GM18520 (cell line): Measurements from ENCODE around the gene TMEM39B.
"Not testable (repeated sequence)": the region's sequence is repeated elsewhere in the genome, so short reads cannot be mapped to it uniquely, and the experiment has no call there.

ENCODE experiments used
- ATAC-seq: cut with Tn5 transposase; IDR thresholded peaks from one replicate; pipeline ENCODE4 v1.9.1; 2021; ENCODE audit not compliant: unreplicated experiment

Gene TMEM39B

DNA sequence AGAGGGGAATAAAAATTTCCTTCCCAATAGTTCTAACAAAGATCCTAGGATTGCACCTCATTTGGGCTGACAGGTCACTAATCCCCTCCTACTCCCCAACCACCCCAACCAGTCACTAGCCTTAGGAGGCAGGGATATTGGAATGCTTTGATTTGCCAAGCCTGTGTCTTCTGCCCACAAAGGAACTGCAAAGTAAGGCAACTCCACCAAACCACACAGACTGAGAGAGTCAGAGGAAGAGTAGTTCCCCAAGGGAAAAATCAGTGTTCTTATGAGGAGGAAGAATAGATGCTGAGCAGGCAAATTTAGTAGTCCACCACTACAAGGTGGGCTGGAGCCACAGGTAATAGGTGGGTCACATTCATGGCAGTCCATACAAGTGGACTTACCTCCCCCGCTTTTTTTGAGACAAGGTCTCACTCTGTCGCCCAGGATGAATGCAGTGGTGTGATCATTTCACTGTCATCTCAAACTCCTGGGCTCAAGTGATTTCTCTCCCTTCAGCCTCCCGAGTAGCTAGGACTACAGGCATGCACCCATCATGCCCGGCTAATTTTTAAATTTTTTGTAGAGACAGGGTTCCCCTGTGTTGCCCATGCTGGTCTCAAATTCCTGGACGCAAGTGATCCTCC lies 3.7 kb upstream of the TMEM39B start:
- ATAC-seq = no peak

DNA sequence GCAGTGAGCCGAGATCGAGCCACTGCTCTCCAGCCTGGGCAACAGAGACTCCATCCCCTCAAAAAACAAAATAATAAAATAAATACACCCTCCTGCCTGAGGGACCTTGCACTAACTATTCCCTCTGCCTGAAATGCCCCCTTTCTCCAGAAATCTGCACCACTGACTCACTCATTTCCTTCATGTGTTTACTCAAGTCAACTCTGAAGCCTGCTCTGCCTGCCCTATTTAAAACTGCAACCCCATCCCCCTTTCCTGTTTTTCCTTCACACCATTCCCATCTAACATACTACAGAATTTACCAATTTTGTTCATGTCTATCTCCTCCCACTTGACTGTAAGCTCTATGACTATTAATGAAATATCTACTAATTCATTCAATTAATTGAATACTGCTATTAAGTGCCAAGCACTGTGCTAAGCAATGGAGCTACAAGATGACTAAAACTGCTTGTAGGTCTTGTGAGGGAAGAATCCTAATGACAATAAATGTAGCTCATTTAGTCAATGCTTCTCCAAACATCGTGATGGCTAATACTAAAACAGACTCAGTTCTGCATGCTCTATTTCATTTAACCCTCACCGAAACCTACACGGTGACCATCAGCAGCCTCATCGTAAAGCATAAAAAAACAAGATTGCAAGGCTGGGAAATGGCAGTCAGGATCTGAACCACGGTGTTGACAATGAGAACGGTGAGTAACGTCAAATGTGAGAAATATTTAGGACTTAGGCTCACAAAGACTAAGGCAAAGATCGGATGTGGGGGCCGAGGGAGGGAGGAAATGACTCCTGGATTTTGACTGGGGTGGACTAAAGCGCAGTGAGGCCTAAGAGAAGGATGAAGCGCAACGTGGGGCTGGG lies 749 bp upstream of the TMEM39B start:
- no peak for ATAC-seq

DNA sequence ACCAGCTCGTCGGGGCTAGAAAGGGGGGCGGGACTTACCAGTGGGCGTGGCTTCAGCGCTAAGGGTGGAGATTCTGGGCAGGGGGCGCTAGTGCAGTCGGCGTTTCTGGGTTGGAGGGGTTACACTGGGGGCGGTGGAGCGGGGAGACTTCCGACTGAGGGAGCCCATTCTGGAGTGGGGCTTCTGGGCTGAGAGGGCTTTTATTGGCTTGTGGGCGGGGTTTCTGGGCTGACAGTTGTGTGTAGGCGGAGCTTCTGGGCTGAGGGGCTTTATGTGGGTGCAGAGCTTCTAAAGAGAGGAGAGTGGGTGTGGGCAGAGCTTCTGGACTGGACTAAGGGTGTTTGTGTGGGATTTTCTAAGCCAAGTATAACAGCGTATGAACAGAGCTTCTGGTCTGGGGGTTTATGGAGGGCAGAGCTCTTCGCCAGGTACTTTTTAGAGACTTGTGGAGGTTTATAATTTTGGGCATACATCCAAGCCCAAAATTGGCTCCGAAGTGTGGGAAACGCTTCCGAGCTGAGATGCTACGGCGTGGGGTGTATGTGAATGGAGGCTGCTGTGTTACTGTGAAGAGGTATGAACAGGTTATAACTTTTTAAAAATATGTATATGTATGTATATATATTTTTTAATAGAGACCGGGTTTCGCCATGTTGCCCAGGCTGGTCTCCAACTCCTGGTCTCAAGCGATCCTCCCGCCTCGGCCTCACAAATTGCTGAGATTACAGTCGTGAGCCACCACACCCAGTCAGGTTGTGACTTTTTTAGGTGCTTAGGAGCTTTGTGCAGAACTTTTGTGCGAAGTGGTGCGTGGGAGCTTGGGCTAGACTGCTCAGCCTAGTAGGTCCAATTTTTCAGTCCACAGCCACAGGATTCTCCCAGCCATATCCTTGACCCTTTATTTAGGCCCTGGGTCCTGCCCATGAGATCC lies 825 bp downstream of the TMEM39B start:
- ATAC-seq = no peak

DNA sequence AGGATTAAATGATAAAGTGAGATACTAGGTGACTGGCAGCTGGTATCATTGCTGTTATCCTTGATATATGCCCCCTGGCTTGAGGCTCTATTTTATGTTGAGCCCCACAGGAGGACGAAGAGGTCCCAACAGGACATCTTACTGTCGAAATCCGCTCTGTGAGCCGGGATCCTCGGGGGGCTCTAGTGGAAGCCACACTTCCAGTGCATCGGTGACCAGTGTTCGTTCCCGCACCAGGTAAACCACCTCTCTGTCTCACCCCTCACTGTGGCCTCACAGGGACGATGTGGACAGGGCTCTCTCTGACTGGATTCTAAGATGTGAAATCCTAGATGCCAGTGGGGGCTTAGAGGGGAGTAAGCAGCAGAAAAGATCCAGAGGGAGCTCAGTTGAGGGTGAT lies 2.1 kb downstream of the TMEM39B start:
- no peak for ATAC-seq

DNA sequence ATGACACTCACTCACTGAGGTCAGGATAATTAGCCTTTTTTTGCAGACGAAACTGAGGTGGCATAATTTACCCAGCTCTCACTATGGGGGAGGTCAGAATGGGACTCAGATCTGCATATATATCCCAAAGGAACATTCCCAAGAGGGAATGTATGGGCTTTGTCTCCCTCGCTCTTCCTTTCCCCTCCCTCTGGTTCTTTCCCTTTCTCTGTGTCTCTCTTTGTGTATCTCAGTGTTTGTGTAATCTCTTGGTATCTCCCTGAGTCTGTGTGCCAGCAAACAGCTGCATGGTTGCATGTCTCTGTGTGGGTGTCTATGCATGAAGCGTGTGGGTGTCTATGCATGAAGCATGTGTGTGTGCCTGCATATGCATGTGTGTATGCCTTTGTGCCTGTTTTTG lies 4.7 kb downstream of the TMEM39B start:
- ATAC-seq = no peak

DNA sequence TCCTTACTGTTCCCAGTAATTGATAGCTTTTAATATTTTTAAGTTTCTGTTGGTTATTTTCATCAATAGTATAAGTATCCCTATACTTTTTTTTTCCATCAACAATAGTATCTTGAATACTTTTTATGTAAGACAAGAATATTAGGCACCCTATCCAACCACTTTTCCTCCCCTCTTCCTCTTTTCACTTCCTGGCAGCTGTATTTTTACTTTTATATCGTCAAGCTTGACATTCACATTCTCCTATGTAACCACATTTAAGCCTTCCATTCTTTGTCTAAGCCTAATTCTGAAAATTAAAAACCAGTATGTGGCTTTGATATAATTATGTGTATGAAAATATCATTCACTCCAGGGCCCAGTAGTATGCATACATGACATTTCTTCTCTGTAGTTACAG lies 9.3 kb downstream of the TMEM39B start:
- no peak for ATAC-seq

DNA sequence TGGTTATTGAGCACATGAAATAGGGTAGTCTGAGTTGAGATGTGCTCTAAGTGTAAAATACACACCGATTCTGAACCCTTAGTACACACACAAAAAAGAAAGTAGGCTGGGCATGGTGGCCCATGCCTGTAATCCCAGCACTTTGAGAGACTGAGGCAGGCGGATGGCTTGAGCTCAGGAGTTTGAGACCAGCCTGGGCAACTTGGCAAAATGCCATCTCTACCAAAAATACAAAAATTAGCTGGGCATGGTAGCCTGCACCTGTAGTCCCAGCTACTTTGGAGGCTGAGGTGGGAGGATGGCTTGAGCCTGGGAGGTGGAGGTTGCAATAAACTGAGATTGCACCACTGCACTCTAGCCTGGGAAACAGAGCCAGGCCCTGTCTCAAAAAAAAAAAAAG lies 13.6 kb downstream of the TMEM39B start:
- ATAC-seq = not testable (repeated sequence)

DNA sequence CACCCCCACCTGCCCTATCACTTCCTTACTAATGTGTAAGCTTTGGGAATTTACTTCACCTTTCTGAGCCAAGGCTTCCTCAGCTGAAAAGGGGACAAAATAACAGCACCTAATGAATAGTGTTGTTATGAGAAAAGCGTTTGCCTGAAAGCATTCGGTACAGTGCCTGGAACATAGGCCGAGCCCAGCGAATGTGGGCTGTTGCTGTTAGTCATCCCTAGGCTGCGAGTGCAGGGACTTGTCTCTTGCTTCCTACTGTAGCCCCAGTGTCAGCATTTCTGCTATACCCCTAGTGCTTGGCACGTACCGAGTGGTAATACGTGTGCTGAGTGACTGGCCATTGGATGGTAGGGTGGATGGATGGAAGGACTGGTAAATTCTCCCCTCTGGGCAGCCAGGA lies 18.4 kb downstream of the TMEM39B start:
- ATAC-seq = no peak

DNA sequence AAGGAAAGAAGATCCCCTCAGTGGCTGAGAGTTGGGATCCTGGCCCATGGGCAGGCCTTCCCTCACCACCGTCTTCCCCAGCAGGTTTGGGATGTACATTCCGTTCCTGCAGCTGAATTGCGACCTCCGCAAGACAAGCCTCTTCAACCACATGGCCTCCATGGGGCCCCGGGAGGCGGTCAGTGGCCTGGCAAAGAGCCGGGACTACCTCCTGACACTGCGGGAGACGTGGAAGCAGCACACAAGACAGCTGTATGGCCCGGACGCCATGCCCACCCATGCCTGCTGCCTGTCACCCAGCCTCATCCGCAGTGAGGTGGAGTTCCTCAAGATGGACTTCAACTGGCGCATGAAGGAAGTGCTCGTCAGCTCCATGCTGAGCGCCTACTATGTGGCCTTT lies 18.9 kb downstream of the TMEM39B start:
- no peak for ATAC-seq

DNA sequence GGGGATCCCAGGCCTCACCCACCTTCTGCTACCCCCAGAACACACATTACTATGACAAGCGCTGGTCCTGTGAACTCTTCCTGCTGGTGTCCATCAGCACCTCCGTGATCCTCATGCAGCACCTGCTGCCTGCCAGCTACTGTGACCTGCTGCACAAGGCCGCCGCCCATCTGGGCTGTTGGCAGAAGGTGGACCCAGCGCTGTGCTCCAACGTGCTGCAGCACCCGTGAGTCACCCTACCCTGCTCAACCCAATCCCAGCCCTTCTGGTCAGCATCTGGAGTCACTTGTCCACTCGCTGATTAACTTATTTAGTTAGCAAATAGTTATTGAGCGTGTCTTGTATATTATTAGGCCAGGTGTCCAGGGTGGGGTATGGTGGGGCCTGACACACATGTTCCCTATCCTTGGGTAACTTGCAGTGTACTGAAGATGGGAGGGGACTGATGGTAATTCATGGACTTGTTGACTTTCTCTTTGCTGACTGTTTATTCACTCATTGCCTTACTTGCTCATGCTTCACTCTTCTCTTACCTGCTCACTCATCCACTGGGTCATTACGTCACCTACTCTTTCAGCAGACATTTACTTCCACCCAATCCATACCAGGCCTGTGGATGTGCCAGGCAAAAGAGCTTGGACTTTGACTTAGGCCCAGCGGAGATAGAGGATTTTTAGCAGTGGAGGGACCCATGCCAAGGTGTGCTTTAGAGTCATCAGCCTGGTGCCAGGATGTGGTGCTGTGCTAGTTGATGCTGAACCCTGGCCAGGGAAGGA lies 22.2 kb downstream of the TMEM39B start:
- ATAC-seq = no peak

DNA sequence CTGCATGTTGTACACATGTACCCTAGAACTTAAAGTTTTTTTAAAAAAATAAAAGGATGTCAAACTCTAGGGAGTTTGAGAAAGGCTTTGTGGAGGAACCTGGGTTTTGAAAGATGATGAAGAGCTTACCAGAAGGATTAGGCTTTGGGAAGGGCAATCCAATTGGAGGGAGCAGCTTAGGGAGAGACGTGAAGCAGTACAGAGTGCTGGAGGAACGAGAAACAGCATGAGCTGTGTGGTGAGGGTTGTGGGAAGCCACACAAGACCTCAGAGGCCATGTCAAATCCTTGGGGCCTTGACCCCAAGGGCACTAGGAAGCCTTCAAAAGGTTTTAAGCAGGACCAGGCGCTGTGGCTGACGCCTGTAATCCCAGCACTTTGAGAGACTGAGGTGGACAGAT lies 26.7 kb downstream of the TMEM39B start:
- ATAC-seq = no peak

DNA sequence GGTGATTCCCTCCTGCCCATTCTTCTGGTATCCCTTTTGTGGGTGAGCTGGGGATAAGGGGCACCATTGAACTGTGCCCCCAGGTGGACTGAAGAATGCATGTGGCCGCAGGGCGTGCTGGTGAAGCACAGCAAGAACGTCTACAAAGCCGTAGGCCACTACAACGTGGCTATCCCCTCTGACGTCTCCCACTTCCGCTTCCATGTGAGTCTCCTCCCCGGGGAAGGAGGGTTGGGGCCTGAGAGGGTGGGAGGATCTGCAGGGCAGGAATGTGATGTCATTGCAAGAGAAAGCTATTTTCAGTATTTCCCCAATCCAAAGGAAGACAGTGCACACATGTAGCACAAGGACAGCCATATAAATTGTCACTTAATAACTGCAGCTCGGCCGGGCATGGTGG lies 27.6 kb downstream of the TMEM39B start:
- no peak for ATAC-seq

DNA sequence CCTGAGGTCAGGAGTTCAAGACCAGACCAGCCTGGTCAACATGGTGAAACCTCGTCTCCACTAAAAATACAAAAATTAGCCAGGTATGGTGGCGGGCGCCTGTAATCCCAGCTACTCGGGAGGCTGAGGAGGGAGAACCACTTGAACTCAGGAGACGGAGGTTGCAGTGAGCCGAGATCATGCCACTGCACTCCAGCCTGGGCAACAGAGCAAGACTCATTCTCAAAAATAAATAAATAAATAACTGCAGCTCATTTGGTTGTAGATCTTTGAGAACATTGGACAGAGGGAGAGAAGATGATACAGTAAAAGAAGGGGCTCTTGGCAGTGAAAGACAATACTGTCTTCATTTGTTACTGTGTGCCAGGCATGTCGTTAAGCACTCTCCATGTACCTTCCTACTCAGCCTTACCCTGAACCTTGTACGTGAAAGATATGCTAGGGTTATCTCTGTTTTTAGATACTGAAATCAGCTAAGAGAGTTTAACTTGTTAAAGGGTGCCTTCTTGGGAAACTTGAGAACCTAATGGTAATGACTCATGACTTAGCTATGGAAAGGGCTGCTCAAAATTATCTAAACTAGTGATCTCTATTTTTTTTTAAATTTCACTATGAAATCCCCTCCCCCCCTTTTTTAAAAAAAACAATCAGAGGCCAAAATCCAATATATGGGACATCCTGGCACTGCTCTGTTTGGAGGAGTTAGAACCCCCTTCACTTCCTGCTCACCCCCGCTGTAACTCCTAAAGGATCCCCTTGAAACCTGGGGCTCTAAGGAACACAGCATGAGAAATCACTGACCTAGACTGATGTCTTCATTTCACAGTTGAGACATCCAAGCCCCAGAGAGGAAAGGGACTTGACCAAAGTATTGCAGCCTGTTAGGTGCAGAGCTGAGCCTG lies 28.3 kb downstream of the TMEM39B start:
- no peak for ATAC-seq

DNA sequence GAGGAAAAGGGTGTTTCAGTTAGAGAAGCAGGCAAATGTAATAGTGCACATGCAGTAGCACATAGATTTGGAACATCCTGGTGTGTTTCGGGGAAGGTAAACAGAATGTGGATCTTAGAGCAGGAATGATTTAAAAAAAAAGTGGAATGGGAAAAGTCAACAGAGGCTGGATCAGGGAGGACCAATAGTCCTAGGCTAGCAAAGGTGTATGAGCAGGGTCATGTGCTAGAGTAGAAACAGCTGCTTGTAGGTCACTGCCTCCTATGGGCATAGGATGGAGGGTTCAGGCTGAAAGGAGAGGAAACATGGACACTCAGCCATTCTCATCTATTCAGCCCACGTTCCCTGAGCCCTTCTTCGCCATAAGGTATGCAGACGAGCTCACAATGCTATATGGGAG lies 31.4 kb downstream of the TMEM39B start:
- no peak for ATAC-seq

DNA sequence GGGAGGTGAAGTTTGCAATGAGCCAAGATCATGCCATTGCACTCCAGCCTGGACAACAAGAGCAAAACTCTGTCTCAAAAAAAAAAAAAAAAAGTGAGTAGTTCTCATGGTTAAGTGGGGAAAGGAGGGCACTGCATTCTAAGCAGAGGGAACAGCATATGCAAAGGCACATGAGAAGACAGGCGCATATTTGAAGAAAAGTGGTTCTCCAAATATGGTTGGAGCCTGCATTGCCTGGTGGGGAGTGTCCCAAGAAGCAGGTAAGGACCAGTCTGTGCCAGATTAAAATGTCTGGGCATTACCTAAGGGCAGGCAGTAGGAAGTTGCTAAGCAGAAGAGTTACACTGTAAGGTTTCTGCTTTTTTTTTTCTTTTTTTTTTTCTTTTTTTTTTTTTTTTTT lies 32.6 kb downstream of the TMEM39B start:
- no peak for ATAC-seq

DNA sequence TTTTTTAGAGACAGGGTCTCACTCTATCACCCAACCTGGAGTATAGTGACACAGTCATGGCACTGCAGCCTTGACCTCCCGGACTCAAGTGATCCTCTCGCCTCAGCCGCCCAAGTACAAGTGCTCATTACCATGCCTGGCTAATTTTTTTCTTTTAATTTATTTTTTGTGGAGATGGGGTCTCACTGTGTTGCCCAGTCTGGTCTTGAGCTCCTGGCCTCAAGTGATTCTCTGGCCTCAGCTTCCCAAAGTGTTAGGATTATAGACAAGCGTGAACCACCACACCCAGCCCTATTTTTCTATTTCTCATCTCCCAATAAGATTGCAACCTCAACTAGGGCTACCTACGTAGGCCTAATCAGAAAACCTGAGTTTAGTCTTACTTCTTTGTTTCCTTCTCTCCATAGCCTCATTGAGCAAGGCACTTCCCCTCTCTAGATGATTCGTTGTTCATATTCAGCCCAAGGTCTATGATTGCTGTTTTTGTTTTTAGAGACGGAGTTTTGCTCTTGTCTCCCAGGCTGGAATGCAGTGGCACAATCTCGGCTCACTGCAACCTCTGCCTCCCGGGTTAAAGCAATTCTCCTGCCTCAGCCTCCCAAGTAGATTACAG lies 34.0 kb downstream of the TMEM39B start:
- ATAC-seq = no peak

DNA sequence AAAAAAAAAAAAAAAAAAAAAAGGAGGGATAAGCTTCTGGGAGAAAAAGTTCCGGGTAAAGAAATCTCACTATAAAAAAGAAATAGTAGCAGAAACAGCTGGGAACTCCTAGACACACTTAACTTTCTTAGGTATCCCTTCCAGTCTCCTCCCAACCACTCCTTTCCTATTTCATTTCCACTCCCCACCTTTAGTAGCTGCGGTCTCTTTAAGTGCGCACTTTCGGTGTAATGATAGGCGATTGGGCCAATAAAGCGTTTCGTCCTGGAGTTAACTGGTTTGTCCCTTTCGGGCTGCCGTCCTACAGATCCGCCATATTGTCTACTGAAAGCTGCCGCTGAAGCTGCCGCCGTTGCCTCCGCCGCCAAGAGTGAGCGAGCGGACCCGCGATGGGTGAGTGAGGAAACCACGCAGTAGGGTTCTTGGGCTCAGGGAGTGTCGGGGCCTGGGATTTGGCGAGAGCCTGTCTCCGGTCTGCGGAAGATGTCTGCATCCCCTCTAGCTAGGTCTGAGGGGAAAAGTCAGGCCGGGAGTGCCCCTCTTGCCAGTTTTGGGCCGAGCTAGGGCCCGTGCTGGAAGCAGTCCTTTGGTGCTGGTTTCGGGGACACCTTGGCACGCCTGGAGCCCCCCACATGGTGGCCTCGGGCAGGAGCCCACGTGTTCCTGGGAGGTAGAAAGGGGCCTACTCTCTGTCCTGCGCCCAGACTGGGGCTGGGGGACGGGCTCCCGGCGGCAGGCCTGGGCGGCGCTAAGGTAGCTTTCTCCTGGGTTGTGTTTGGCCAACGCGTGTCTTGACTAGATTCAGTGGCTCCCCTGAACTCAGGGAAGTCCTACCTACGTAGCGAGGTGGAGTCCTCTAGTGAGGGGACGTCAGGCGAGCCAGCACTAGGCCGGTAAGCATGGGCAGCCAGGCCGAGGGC lies 35.3 kb downstream of the TMEM39B start, which contains the start of gene KPNA6:
KPNA6 (plus strand) TSS at position 315 of the 920 bp plus-strand sequence; CDS start at position 390, 75 bp downstream.
- ATAC-seq = peak; percentile 61

DNA sequence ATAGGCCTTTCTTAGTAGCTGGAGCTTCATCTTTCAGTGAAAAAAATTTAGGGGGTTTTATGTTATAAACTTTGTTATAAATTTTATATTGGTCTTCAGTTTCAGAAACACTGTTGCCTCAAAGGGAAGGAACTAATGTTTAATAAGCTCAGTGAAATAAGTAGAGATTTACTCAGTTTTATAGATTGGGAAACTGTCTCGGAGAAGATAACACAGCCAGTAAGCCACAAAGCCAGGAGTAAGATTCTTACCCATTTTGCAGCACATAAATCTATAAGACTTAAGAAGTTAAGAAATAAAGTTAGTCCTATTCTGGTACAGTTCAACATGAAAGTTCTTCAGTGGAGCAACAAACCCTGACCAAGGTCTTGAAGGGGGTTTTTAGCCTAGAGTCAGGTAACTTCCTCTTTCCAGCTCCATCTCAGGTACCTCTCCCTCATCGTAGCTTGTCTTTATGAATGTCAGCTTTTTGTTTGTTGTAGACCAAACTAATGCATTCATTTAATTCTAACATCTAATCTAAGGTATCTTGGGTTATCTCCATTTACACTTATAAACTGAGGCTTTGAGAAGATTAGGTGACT lies 38.4 kb downstream of the TMEM39B start:
- no peak for ATAC-seq
